ENCODE measurements around the gene COL4A6.

Gene COL4A6

DNA sequence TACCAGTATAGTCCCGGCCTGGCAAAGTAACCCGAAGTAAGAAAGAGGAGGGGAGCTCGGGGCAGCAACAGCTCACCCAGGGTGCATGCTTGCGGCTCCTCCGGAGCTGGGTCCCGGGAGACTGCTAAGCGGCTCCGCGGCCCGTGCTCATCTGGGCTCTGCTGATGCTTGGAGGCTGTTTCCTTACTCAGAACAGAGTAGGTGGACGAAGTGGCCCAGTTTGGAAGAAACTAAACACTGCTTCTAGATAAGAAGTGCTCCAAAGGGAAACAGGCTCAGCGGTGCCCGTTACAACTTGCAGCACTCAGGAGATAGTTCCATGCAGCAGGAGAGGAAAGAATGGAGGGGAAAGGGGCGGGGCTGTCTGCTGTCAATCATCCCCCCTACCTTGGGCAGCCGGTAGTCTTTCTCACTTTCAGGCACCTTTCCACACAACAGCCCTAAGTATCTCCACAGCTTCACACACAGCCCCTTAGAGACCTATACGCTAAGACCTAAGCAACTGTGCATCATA, at the start of gene COL4A6 (continued):
- TF ChIP-seq, protein P1, sequence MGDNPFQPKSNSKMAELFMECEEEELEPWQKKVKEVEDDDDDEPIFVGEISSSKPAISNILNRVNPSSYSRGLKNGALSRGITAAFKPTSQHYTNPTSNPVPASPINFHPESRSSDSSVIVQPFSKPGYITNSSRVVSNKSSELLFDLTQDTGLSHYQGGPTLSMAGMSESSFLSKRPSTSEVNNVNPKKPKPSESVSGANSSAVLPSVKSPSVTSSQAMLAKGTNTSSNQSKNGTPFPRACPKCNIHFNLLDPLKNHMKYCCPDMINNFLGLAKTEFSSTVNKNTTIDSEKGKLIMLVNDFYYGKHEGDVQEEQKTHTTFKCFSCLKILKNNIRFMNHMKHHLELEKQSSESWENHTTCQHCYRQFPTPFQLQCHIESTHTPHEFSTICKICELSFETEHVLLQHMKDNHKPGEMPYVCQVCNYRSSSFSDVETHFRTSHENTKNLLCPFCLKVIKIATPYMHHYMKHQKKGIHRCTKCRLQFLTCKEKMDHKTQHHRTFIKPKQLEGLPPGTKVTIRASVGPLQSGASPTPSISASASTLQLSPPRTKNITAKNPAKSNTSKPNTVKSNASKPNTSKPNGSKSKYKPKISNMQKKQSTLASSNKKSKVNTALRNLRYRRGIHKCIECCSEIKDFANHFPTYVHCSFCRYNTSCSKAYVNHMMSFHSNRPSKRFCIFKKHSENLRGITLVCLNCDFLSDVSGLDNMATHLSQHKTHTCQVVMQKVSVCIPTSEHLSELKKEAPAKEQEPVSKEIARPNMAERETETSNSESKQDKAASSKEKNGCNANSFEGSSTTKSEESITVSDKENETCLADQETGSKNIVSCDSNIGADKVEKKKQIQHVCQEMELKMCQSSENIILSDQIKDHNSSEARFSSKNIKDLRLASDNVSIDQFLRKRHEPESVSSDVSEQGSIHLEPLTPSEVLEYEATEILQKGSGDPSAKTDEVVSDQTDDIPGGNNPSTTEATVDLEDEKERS (tag by site-specific recombination; IDR thresholded peaks at IDR 0.05), result no peak
- TF ChIP-seq RBAK (tag by site-specific recombination; IDR thresholded peaks at IDR 0.05), result no peak
- 0 out of 2 replicates have a peak, but pooled peaks have one; percentile 9 for TF ChIP-seq ZSCAN30 (tag by site-specific recombination; IDR thresholded peaks at IDR 0.05)
- TF ChIP-seq ZBTB8A (tag by site-specific recombination; IDR thresholded peaks at IDR 0.05), result peak; percentile 37; the same call in 1 of the 2 replicates
- TF ChIP-seq TCF7L2 (IDR thresholded peaks at IDR 0.05; ENCODE audit: borderline replicate concordance, low read depth, low read length), result no peak
- no peak for TF ChIP-seq ZNF530 (tag by site-specific recombination; IDR thresholded peaks at IDR 0.05; ENCODE audit: low read depth)
- no peak for TF ChIP-seq ZBTB7A (tag by site-specific recombination; IDR thresholded peaks at IDR 0.05; ENCODE audit: low read depth)
- no peak for TF ChIP-seq FEZF1 (tag by site-specific recombination; IDR thresholded peaks at IDR 0.05)
- no peak for TF ChIP-seq ZNF433 (tag by site-specific recombination; IDR thresholded peaks at IDR 0.05; ENCODE audit: low read depth)
- peak; percentile 25; the same call in 1 of the 2 replicates for TF ChIP-seq SP3 (tag by site-specific recombination; IDR thresholded peaks at IDR 0.05)
- no peak for TF ChIP-seq GFI1B (tag by site-specific recombination; IDR thresholded peaks at IDR 0.05)
- TF ChIP-seq KLF10 (tag by site-specific recombination; IDR thresholded peaks at IDR 0.05), result no peak
- no peak for TF ChIP-seq SCRT1 (tag by site-specific recombination; IDR thresholded peaks at IDR 0.05; ENCODE audit: borderline replicate concordance)
- TF ChIP-seq, protein P2, sequence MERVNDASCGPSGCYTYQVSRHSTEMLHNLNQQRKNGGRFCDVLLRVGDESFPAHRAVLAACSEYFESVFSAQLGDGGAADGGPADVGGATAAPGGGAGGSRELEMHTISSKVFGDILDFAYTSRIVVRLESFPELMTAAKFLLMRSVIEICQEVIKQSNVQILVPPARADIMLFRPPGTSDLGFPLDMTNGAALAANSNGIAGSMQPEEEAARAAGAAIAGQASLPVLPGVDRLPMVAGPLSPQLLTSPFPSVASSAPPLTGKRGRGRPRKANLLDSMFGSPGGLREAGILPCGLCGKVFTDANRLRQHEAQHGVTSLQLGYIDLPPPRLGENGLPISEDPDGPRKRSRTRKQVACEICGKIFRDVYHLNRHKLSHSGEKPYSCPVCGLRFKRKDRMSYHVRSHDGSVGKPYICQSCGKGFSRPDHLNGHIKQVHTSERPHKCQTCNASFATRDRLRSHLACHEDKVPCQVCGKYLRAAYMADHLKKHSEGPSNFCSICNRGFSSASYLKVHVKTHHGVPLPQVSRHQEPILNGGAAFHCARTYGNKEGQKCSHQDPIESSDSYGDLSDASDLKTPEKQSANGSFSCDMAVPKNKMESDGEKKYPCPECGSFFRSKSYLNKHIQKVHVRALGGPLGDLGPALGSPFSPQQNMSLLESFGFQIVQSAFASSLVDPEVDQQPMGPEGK (tag by site-specific recombination; IDR thresholded peaks at IDR 0.05), result no peak
- no peak for TF ChIP-seq ZBTB21 (tag by site-specific recombination; IDR thresholded peaks at IDR 0.05)
- no peak for TF ChIP-seq REPIN1 (tag by site-specific recombination; IDR thresholded peaks at IDR 0.05; ENCODE audit: low read depth)
- TF ChIP-seq, protein P3, sequence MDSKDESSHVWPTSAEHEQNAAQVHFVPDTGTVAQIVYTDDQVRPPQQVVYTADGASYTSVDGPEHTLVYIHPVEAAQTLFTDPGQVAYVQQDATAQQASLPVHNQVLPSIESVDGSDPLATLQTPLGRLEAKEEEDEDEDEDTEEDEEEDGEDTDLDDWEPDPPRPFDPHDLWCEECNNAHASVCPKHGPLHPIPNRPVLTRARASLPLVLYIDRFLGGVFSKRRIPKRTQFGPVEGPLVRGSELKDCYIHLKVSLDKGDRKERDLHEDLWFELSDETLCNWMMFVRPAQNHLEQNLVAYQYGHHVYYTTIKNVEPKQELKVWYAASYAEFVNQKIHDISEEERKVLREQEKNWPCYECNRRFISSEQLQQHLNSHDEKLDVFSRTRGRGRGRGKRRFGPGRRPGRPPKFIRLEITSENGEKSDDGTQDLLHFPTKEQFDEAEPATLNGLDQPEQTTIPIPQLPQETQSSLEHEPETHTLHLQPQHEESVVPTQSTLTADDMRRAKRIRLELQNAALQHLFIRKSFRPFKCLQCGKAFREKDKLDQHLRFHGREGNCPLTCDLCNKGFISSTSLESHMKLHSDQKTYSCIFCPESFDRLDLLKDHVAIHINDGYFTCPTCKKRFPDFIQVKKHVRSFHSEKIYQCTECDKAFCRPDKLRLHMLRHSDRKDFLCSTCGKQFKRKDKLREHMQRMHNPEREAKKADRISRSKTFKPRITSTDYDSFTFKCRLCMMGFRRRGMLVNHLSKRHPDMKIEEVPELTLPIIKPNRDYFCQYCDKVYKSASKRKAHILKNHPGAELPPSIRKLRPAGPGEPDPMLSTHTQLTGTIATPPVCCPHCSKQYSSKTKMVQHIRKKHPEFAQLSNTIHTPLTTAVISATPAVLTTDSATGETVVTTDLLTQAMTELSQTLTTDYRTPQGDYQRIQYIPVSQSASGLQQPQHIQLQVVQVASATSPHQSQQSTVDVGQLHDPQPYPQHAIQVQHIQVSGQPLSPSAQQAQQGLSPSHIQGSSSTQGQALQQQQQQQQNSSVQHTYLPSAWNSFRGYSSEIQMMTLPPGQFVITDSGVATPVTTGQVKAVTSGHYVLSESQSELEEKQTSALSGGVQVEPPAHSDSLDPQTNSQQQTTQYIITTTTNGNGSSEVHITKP (tag by site-specific recombination; IDR thresholded peaks at IDR 0.05), result peak; percentile 74; the same call in 1 of the 2 replicates
- TF ChIP-seq ZNF221 (tag by site-specific recombination; IDR thresholded peaks at IDR 0.05; ENCODE audit: borderline replicate concordance), result no peak
- no peak for TF ChIP-seq ZNF747 (tag by site-specific recombination; IDR thresholded peaks at IDR 0.05)
- TF ChIP-seq GLIS2 (tag by site-specific recombination; IDR thresholded peaks at IDR 0.05), result no peak
- no peak for TF ChIP-seq ZNF830 (tag by site-specific recombination; IDR thresholded peaks at IDR 0.05; ENCODE audit: low read depth)
- TF ChIP-seq ZNF157 (tag by site-specific recombination; IDR thresholded peaks at IDR 0.05), result no peak
- TF ChIP-seq ZBTB20 (tag by site-specific recombination; IDR thresholded peaks at IDR 0.05), result peak; percentile 63
- no peak for TF ChIP-seq ZNF768 (tag by site-specific recombination; IDR thresholded peaks at IDR 0.05)
- no peak for TF ChIP-seq ZNF133 (tag by site-specific recombination; IDR thresholded peaks at IDR 0.05)
- TF ChIP-seq ZNF626 (tag by site-specific recombination; IDR thresholded peaks at IDR 0.05), result no peak
- no peak for TF ChIP-seq ZNF624 (tag by site-specific recombination; IDR thresholded peaks at IDR 0.05)
- TF ChIP-seq SP2 (tag by site-specific recombination; IDR thresholded peaks at IDR 0.05), result peak; percentile 38
- no peak for TF ChIP-seq ZNF214 (tag by site-specific recombination; IDR thresholded peaks at IDR 0.05; ENCODE audit: borderline replicate concordance)
- no peak for TF ChIP-seq ZNF701 (tag by site-specific recombination; IDR thresholded peaks at IDR 0.05)
- TF ChIP-seq, protein P4, sequence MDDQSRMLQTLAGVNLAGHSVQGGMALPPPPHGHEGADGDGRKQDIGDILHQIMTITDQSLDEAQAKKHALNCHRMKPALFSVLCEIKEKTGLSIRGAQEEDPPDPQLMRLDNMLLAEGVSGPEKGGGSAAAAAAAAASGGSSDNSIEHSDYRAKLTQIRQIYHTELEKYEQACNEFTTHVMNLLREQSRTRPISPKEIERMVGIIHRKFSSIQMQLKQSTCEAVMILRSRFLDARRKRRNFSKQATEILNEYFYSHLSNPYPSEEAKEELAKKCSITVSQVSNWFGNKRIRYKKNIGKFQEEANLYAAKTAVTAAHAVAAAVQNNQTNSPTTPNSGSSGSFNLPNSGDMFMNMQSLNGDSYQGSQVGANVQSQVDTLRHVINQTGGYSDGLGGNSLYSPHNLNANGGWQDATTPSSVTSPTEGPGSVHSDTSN (CRISPR knock-in tag; IDR thresholded peaks at IDR 0.05), result peak; percentile 48; the same call in 1 of the 2 replicates
- TF ChIP-seq ZFP37 (tag by site-specific recombination; IDR thresholded peaks at IDR 0.05), result no peak
- TF ChIP-seq ZNF558 (tag by site-specific recombination; IDR thresholded peaks at IDR 0.05), result no peak
